K562 treated with DMSO at 1 percent for 24 hours (cell line): ENCODE measurements around the gene CAMLG. TPM values are rescaled to one million over a fixed set of nuclear protein-coding genes. Genes with fewer than 3 reads are reported as not detected.

Source experiments
- total RNA-seq: library from RNA; unstranded; fragments of 300-600 nt; gene quantifications from 2 replicates; pipeline ENCODE4 v1.2.3, GENCODE V29; 2022; ENCODE audit warnings: low read depth; ENCODE audit not compliant: insufficient read depth

Gene CAMLG
- total RNA-seq = 29.0 and 30.2 TPM in 2 replicates

GRCh38 chr5:134738133-134738962 is at the start of gene CAMLG:
Gene CAMLG, plus strand, starts transcription at chr5:134738548. Its CDS starts 73 bp downstream, at chr5:134738621.

GRCh38 chr5:134758504-134759341 is 20.4 kb downstream of the CAMLG start, which contains the start of gene DDX46:
Gene DDX46, plus strand, starts transcription at chr5:134758779. Its CDS starts 160 bp downstream, at chr5:134758939.

Other genes starting within 250 kb of the CAMLG start
- 25.8 and 26.0 TPM in 2 replicates for gene JADE2, start 212.9 kb upstream of the CAMLG start, total RNA-seq
- gene SAR1B, start 105.7 kb upstream of the CAMLG start, total RNA-seq = 37.9 and 60.3 TPM in 2 replicates
- gene SEC24A, start 89.8 kb upstream of the CAMLG start, total RNA-seq = 11.1 and 12.8 TPM in 2 replicates
- gene DDX46, start 20.2 kb downstream of the CAMLG start, total RNA-seq = 29.0 and 30.6 TPM in 2 replicates
- 11.3 and 13.5 TPM in 2 replicates for gene C5orf24, start 107.4 kb downstream of the CAMLG start, total RNA-seq
- 8.1 and 9.1 TPM in 2 replicates for gene TXNDC15, start 135.8 kb downstream of the CAMLG start, total RNA-seq
- gene PCBD2, start 166.6 kb downstream of the CAMLG start, total RNA-seq = 3.6 and 6.8 TPM in 2 replicates
- 0.64 and 0.71 TPM in 2 replicates for gene CATSPER3, start 229.4 kb downstream of the CAMLG start, total RNA-seq